NCI-H2196 (cell line): ENCODE measurements around the gene MATCAP1.

ENCODE experiments used
- DNase-seq: peaks from one replicate; lab custom pipeline; 2025; ENCODE audit not compliant: unreplicated experiment; lab: John Stamatoyannopoulos, UW

MATCAP1 gene

DNA sequence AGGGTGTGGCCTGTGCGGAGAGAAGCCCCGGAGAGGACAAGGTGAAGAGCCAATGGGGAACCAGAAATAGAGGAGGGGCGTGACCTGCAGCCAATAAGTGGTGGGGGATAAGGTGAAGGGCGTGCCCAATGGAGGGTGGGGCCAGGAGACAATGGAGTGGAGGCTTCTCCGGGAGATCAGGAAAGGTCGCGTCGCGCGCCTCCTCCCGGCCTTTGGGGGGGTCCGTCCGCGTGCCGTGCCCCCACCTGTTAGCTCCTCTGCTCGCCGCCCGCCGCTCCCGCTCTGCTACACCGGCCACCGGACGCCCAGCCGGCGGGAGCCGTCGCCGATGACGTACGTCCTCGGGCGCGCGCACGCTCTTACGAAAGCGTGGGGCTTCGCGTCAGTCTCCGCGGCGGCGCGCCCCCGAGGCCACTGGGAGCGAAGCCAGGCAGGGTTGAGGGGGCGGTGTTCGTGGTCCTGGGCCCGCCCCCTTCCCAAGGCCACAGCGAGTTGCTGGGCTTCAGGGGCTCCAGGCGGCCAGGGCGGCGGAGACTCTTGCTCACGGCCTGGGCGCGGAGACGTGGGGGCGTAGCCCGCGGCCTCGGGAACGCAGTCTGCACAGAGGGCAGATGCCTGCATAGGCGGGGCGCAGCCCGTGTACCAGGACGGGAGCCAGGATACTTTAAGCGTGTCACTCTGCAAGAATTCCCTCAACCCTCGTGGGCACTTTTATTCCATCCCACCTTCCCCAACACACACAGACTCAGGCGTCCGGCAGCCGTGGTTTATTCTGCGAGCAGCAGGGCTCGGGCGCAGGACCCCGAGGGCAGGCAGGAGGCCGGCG lies at the start of gene MATCAP1:
TSS of gene MATCAP1 (minus strand) at position 337 of the 826 bp plus-strand sequence. CDS start 3,353 bp downstream, outside the sequence.
- peak; percentile 88 for DNase-seq

DNA sequence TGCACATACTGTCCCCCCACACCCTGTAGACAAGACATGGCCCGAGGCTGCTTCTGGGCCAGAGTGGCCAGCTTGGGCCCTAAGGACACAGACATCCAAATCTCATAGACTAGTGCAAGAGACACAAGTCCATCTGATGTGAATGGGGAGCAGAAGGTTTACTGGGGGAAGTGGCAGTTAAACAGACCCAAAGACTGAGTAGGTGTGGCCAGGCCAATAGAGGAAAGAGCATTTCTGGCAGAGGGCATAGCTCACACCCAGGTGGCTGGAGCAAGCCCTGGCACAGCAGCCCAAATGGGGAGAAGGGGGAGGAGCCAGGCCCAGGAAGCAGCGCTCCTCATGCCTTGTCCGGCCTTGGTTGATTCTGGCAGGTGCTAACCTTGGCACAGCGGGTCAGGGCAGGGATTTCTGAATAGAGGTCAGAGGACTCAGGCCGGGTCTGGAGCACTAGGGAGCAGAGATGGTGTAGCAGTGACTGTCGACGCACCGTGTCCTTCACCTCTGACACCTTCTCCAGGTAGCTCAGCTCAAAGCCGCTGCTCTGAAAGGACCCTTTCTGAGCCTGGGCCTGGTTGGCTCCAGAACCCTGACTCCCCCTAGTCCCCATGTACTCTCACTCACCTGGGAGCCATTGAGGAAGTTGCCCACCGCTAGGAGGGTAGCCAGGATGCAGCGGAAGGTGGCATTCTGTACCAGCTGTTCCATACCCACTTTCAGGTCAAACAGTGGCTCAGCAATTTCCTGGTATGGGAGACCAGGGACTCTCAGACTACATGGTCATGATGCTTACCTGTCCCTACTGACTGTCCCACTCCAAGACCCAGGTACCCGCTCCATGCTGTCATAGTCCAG lies 47.3 kb upstream of the MATCAP1 start:
- DNase-seq, result peak; percentile 20

DNA sequence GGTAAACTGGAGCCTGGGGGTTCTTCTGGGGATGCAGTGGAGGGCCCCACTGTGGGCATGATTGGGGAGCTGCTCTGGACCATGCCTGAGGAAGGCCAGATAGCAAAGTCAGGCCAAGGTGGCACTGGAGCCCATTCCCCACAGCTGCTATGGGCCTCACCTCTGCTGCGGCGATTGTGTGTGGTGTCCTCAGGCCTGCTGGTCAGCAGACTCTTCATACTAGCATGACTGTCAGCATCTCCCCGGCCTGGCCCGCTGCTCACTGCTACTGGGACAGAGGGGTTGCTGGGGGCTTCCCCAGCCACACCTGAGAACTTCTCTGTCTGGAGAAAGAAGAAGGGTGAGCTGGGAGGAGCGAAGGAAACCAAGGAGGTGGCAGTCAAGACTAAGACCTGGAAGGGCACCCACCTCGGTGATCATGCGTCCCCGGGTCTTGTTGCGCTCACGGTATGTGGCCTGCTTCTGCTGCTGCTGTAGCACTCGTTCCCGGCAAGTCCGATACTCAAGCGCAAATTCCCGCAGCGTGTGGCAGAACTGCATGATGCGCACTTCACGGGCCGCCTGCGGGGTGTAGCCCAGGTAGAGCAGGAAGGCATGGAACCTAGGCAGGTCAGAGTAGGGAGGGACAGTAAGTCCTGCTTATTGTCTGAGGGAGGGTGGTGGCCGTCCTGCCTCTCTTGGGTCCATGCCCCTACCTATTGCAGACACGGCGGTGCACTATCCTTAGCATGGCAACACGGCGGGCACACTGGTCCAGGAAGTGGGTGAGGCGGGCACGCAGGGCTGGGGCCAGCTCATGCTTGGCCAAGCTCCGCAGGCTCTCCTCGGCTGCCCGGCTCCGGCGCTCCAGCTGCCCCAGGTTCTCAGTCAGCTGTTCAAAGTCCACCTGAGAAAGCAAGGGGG lies 46.4 kb upstream of the MATCAP1 start:
- no peak for DNase-seq

DNA sequence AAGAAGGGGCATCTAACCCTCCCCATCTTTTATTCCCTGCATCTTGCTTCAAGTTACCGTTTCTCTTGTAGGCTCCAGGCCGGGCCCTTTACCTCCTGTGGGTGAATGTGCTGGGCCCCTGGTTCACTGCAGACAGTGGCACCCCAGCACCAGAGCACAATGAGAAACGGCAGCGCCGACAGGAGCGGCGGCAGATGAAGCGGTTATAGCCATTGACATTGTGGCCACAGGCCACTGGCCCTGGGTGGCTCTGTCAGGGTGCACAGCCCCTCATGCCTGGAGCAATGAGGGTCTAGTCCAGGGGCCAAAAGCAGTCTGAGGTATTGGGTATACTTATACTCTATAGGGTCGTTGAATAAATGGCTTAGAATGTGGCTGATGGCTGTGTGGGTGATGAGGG lies 45.1 kb upstream of the MATCAP1 start:
- DNase-seq, result no peak

DNA sequence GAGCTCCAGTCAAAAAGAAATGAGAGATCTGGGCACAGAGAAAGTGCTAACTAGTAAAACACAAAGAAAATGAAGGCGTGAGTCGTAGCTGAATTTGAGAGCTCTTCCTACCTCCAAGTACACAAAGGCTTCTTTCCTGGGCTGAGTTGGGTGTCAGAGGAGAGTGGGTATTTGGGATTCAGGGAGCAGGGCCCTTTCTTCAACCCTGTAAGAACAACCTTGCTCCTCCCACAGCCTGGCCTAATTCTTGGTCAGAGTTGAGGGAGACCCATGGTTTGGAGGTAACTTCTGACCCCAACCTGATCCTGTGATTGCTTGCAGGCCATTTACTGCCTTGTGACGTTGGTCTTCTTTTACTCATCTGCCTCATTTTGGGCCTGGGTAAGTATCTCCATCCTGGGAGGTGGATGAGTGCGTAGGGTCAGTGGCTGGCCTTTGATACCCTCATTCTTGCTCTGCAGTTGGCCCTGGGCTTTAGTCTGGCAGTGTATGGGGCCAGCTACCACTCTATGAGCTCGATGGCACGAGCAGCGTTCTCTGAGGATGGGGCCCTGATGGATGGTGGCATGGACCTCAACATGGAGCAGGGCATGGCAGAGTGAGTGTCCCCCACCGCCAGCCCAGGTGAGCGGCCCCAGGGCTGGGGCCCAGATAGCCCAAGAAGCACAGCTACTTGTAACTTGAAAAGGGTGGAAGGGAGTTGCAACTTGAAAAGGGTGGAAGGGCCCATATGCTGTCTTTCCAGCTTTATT lies 44.4 kb upstream of the MATCAP1 start:
- no peak for DNase-seq

DNA sequence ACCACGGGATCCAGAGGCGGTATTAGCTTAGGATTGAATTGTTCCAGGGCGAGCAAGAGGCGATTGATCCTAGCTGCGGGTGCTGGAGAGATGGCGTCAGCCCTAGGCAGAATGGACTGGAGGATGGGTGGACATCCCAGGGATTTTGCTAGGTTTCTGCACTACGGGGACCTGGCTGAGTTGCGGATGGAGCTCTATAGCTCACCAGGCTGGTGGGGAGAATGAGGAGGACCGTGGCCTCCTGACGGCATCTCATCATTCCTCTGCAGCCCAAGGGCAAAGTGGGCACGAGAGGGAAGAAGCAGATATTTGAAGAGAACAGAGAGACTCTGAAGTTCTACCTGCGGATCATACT lies 43.8 kb upstream of the MATCAP1 start:
- DNase-seq, result no peak

DNA sequence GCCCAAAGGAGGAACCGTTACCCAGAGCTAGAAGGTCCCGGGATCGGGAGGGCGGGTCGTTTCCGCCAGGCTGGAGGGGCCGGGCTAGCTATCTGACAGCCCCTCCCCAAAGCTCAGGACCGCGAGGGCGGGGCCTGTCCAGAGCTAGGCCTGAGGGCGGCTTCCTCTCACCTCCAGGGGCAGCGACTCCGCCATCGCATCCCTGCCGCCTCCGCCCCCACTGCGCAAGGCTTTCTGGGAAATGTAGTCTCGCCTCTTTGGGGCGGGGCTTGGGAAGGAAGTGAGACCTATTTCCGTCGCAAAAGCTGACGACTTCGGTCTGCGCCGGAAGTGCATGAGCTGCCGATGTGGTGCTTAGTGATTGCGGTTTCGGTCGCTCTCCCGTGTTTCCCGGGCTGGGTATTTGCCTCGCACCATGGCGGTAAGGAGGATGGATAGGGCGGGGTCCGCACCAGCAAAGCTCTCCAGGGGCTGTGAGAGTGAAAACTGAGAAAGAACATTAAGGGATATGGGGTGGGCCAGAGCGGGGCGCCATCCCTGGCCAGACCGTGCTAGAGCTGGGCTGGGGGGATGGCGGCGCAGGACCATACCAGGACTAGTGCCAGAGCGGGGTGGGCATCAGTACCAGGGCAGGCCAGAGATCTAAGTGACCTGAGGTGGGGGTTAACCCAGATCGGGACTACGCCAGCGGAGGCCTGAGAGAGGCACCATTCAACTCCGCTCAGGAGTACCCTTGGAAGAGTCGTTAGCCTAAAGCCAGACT lies 43.2 kb upstream of the MATCAP1 start, which contains the start of gene TMEM208:
TSS of gene TMEM208 (plus strand) at position 327 of the 763 bp plus-strand sequence. CDS start at position 416, 89 bp downstream.
- peak; percentile 89 for DNase-seq

DNA sequence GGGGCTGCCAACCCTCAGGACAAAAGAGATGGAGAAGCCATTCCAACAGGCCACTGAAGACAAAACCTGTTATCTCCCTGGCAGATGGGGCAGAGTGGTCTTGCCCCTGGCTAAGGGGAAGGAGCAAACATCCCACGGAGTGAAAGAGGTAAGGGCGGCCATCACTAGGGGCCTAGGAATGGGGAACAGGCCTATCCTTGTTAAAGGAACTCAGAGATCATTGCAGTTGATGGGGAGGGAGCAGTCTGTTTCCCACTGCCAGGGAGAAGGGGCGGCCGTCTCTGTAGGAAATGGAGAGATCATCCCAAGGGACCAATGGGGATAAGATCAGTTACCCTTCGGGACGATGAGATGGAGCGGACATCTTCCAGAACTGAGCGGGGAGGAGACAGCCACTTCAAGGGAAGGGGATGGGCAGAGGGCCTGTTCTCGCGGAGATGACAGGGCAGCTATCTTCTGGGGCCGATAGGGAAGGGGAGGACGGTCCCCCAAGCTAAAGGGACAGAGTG lies 42.6 kb upstream of the MATCAP1 start:
- DNase-seq, result no peak

DNA sequence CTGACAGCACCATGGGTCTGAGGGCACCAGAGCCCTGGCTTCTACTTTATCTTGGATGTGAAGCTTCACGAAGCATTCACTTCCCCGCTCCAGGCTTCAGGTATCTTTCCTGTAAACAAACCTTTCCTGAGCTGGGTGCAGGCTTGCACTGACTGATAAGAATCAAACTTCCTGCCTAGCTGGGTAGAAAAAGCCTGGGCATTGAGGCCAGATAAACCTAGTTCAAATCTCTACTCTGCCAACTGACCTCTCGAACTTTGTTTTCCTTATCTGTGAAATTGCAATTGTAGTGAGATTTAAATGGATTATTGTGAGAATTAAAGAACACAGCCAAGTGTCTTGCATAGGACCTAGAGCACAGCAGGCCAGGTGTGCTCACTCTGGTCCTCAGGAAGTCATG lies 40.2 kb upstream of the MATCAP1 start:
- no peak for DNase-seq

DNA sequence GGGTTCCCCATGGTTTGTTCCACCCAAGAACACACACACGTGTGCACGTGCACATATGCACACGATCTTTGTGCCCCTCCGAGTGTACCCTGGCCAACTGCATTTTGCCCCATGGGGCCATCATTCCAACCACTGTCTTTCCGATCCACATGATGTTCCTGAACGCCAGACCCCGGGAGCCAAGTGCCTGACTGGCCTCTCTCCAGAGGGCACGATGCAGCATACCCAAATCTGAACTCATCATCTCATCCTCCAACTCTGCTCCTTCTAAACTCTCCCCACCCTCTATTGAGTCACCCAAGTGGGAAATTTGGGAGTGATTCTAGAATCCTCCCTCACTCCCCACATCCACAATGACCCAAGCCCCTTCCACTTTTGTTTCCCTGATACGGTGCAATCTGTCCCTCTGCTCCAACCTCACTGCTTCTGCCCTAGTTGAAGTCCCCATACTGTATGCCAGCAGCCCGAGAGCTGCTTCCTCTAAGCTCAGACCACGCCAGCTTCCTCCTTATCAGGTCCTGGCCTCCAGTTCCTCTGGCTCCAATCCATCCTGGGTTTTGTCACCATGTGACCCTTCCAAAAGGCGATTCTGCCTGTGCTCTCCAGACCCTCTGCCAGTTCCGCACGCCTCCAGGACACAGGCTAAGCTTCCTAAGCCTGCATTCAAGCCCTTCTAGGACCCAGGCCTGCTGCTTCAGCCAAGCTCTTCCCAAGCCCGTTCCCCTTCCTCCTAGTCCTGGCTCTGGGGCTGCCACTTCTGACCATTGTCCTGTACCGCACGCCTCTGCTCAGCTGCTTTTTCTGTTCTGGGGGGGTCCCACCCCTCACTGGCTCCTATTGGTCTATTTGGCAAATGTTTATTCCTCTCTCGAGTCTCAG lies 33.1 kb upstream of the MATCAP1 start:
- DNase-seq, result no peak

DNA sequence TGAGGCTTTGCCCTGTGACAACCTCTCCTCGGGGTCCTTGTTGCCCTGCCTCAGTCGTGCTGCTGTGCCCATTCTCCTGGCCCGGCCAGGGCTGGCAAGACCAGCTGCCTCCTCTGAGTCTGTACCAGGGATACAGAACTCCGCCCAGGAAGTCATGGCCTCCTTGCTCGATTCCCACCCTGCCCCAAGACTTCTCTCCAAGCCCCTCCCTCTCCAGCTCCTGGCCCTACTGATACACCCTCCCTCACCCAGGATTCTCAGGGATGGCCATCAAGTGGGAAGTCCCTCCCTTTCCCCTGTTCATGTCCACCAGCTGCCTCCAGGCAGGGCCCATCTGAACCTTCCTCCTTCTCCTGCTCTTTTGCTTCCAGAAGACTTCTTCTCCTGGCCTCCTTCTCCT lies 31.9 kb upstream of the MATCAP1 start:
- DNase-seq, result no peak

DNA sequence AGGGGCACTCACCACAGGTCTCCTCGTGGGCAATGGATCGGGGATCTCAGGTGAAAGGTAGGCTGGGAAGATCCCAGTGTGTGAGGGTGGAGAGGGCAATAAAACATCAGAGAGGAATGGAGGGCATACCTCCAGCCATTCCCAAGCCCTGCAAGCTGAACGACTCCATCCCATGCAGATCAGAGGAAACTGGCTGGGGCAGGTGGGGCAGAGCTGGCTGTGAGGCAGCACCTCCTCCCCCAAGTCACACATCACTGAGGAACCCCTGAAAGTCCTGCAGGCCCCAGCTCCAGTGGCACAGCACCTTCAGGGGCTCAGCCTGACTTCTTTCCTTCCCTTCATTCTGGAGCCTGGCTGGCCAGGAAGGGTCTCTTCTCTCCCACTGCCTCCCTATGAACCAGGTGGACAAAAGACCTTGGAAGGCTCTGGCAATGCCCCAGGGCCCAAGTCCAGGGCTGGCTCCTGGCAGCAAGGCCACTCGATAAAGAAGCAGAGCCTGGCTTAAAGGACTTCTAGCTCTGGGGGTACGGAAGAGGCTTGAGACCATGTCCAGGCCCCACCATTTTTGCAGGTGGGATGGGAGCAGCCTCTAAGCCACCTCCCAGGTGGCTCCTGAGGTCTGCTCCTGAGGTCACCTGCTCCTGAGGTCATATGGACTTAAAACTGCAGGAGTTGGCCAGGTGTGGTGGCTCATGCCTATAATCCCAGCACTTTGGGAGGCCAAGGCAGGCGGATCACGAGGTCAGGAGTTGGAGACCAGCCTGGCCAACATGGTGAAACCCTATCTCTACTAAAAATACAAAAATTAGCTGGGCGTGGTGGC lies 29.6 kb upstream of the MATCAP1 start:
- DNase-seq, result no peak

DNA sequence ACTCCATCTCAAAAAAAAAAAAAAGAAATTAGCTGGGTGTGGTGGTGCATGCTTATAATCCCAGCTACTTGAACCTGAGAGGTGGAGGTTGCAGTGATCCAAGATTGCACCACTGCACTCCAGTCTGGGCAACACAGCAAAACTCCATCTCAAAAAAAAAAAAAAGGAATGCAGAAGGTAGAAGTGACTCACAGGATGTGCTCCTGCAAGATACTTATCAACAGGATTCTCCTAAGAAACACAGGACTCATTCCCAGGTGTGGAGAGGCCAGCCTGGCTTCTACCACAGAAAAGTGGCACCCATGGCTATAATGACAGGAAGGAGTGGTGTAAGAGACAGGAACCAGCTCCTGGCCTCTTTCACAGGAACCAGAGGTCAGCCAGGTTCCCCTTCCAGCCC lies 29.0 kb upstream of the MATCAP1 start:
- no peak for DNase-seq

DNA sequence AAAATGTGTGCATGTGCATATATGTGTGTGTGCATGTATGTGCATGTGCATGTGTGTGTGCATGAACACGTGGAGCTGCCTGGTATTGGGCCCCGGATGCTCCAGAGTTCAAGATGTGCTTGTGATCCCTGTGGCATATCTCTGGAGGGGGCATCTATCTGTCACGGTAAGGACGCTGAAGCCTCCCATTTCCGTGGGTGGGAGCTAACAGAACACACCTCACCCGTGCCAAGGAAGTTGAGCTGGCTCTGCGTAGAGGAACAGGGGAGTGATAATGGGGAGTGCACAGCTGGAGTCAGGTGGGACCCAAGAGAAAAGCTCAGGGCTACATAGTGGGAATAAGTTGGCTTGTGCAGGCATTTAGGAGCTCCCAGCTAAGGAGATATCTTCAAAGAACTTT lies 27.9 kb upstream of the MATCAP1 start:
- no peak for DNase-seq

DNA sequence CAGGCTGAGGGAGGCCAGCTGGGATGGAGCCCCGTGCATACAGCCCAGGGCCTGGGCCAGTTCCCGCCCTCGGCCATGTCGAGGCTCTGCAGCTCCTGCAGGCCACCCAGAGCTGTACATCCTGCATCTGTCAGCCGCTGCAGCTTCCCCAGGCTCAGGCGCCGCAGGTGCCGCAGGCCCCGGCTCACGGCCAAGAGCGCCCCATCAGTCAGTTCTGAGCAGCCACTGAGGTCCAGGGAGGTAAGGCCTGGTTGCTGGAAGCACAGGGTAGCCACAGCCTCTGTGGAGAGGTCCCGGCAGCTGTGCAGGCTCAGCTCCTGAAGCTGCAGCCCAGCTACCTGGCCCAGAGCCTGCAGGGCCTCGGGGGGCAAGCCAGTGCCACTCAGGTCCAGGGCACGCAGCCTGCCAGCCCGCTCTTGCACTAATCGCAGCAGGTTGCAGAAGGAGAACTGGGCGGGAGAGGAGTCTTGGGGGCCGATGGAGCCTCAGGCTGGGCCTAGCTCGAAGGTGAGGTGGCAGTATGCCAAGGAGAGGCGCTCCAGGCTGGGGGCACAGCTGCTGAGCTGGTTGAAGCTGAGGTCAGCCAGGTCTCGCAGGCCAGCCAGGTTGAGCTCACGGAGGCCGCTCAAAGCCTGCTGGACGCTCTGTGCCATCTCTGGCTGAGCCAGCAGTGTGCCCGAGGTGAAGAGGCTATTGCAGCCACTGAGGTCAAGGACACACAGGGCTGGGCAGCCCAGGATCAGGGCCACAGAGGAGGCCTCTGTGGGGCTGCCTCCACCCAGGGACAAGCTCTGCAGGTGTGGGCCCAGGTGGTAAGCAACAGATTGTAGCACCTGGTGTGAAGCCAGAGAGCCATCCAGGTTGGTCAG lies 26.5 kb upstream of the MATCAP1 start:
- no peak for DNase-seq

DNA sequence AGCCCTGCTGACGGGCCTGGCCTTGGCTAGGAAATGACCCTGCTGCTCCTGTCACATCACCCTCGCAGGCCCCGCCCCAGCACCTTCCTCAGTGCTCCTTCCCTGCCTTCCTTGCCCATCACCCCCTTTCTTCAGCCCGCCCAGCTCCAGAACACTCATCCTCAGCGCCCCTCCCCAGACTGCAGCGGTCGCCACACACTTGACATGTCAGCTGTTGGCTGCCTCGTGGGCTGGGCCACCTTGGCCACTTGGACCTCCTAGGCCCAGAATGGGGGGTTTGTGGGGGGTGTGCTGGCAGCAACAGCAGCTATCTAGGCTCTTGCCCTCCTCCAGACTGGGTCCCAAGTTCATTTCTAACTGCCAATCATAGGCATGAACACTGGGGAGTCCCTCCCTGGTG lies 25.8 kb upstream of the MATCAP1 start:
- no peak for DNase-seq
